Stimulated activated naive CD4-positive, alpha-beta T cell treated with Interleukin-2 at 50 U/mL for 16 hours (primary cell): ENCODE results near the gene CCDC152.

ENCODE experiments used
- DNase-seq: peaks from one replicate; lab custom pipeline; 2025; lab: John Stamatoyannopoulos, UW

CCDC152 gene

GRCh38 chr5:42781584-42781983 is 25.0 kb downstream of the CCDC152 start:
- no peak for DNase-seq

GRCh38 chr5:42784132-42784531 is 27.5 kb downstream of the CCDC152 start:
- DNase-seq = no peak

DNA sequence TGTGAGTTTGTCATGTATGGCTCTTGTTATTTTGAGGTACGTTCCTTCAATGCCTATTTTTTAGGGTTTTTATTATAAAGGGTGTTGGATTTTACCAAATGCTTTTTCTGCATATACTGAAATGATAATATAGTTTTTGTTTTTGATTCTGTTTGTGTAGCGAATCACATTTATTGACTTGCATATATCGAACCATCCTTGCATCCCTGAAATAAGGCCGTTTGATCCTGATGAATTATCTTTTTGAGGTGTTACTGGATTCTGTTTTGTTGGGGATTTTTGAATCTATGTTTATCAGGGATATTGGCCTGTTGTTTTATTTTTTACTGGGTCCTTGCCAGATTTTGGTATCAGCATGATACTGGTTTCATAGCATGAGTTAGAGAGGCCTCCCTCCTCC is 29.1 kb downstream of the CCDC152 start:
- DNase-seq = no peak

DNA sequence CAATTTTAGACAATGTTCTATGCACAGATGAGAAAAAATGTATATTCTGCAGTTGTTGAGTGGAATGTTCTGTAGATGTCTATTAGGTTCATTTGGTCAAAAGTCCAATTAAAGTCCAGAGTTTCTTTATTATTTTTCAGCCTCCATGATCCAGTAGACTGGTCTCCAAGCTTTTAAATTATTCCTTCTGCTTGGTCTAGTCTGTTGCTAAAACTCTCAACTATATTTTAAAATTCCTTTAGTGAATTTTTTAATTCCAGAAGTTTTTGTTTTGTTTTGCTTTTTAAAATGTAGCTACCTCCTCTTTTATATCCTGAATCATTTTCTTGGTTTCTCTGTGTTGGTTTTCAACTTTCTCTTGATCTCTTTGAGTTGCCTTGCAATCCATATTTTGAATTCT is 30.5 kb downstream of the CCDC152 start:
- DNase-seq = no peak

GRCh38 chr5:42787845-42788244 is 31.2 kb downstream of the CCDC152 start:
- DNase-seq = no peak

DNA sequence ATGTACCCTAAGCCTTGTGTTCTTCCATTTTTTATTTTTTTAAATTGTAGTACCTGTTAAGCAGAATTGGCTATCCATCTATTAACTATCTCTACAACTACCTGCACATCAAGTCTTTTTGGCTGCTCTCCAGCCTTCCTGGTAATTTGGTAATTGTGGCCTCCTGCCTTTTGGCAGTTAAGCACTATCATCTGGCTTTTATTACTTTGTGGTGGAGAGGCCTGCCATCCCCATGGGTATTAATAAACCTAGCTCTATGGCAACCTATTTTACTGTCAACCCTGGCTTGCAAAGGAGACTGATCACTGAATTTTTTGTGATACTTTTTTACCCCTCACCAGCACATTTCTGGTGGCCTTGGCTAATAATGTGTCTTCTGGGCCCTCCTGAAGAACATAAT is 34.5 kb downstream of the CCDC152 start:
- no peak for DNase-seq

GRCh38 chr5:42798284-42799240 is 41.9 kb downstream of the CCDC152 start:
- DNase-seq = no peak

GRCh38 chr5:42799241-42799608 is 42.6 kb downstream of the CCDC152 start:
- no peak for DNase-seq

DNA sequence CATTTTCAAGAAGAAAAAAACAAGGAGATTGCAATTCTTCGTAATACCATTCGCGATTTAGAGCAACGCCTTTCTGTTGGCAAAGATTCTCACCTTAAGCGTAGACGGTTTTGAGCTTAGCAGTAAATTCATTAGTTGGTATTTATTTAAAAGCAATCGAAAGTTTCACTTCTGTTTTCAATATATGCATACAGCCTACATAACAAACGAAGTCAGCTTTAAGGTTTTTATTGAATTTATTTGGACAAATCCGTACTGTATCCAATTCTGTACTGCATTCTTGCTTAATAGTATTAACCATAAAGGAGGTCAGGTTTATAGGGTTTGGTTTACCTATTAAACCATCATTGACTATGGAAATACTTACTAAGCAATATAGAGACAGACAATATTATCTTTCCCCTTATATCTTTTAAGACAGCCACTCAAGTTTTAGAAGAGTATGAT is 43.1 kb downstream of the CCDC152 start:
- DNase-seq = no peak

DNA sequence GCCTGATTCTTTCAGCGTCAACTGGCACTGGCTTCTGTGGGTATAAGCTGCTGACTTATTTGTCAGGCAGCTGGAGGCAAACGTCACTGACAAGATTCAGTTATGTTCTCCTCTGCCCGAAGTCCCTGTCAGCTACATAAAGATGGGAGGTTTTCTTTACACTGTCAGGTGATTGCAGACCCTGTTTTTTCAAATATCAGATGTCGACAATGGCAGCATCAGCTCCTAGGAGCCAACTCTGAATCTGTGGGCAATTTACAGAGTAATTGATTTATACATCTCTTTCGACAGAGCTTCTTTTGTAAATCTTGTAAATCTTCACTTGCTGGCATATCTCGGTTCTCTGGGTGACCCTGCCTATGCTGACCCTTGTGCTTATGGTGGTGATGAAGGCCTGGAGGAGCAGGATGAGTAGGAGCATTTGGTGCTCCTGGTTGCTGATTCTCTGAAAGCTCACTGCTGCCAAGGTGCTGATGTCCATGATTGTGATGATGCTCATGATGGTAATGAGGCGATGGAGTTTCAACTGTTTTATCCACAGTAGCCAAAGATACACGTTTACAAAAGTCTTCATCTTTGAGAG is 44.2 kb downstream of the CCDC152 start:
- DNase-seq = no peak

- DNase-seq = no peak
Measured at GRCh38 chr5:42801516-42802166, 45.0 kb downstream of the CCDC152 start.

DNA sequence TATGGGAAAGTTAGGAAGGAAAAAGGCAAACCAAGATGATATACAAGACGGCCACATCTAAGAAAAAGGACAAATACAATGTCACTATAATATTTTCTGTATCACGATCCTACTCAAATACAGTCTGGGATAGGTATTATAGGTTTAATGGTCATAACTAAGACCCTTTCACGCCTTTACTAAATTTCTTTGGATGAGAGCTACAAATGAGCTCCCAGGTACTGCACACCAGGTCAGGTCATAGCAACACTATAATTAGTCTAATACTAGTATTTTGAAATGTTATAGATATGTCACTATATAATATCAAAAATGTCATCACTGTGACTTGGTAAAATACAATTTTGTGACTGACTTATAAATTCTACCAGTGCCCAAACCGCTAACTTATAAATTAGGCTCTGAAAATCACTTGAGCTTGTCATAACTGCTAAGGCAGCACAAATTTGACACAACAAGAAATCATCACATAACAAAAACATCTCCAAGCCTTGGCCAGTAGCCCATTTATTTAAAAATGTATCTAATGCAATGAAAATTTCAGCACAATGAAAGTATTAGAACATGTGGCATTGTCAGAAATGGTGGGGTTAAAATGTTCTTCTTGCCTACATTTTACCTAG is 48.2 kb downstream of the CCDC152 start:
- no peak for DNase-seq

GRCh38 chr5:42806004-42806700 is 49.5 kb downstream of the CCDC152 start:
- DNase-seq = no peak

GRCh38 chr5:42806701-42807262 is 50.2 kb downstream of the CCDC152 start:
- DNase-seq = no peak

DNA sequence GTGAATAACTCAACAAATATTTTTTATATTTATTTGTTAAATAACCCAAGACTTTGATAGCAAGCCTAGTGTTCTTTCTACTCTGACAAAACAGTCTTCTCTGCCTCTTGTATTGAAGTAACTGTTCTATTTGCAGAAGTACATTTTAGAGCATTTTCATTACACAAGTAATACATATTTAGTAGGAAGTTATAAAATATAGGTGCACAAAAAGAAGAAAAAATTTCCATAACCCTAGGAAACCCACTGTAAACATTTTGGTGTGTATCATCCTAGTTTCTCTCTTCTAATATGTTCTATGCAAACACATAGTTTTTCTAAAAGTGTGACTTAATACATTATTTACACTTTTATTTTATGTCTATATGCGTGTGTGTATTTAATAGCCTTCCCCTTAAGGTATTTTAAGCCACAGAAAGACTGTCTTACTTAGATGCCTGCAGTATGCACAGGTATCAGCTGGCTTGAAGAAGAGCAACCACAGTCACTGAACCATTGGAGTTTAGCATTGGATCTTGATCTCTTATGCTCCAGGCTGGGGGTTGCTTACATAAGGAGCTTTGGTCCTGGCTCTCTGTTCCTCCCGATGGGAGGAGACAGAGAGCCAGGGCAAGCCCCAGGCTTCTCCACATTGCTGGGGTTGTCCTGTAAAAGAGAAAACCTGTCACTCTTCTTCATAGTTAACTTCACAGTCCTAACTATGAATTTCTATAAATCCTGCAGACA is 51.3 kb downstream of the CCDC152 start:
- no peak for DNase-seq

DNA sequence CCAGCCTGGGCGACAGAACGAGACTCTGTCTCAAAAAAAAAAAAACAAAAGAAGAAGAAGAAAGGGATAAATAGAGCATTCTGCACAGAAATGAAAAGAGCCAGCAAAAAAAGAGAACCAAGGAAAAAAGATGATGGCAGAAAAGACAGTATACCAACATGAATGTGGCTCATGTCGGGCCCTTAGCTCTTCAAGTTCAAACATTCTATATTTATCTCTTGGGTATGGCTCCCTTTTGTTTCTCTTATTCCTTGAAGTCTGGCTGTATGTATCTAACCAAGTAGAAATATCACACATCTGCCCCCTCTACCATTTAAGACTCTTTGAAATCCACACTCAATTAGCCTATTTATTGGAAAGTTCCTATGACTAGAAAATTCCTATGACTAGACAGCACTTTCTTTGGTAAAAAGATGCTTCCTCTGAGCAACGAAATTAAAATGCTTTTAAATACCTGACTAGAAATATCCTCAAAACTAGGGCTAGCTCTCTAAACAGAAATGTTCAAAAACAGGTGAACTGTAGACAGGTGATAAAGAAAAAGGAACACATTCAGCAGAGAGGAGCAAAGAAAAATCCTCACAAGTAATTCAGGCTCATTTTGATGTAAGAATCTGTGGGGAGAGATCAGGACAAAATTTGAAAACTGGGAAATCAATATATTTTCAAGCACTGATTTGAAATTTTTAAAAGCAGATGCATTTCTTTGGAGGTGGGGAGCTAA is 52.4 kb downstream of the CCDC152 start:
- no peak for DNase-seq

- DNase-seq = no peak
Measured at GRCh38 chr5:42810834-42811590, 54.4 kb downstream of the CCDC152 start.

DNA sequence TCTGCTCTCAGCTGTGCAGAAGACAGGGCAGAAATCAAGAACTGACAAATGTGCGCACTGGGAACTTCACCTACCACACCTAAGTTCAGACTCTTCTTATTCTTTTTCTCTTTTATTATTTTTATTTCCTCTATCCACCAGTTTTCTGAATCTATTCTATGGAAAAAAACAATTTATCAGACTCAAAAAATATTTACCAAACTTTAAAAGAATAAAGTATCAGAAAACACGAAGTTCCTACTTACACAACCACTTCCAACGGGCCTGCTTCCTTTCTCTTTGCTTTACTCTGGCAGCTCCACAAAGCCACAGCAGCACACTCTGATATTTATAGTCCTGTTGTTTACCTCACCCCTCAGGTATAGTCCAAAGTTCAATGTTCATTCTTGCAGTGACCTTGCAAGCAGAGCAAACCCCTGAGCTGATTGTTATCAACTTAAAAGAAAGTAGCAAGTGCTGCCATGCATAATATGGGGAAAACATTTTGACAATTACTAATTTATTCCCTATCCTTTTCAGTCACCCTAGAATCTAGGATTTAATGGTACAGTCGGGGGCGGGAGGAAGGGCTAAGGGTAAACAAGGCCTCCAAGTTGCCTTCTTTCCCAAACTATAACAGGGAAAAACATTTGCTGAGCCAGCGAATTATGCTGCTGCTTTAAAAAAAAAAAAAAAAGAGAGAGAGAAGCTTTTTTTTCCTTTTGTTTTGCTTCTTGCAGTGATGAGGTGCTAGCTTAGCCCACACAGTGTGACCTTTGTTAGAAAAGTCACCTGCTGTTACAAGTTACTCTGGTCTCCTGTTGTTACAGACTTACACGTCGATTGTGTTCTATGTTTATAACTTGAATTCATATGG is 55.2 kb downstream of the CCDC152 start, which contains the start of gene SELENOP:
SELENOP (minus strand) TSS at position 302 of the 856 bp plus-strand sequence. CDS start 3,539 bp downstream, outside the sequence.
- DNase-seq = no peak
